ENCODE data around the gene MTCH2.
"Not testable (repeated sequence)": the region's sequence is repeated elsewhere in the genome, so short reads cannot be mapped to it uniquely, and the experiment has no call there.

MTCH2 gene

DNA sequence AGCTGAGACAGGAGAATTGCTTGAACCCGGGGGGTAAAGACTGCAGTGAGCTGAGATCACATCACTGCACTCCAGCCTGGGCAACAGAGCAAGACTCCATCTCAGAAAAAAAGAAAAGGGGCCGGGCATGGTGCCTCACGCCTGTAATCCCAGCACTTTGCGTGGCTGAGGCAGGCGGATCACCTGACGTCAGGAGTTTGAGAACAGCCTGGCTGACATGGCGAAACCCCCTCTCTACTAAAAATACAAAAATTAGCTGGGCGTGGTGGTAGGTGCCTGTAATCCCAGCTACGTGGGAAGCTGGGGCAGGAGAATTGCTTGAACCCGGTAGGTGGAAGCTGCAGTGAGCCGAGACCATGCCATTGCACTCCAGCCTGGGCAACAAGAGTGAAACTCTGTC lies 6.0 kb downstream of the MTCH2 start:
- DNase-seq (ENCODE audit: low read depth in 2 of 2): not testable (repeated sequence)

DNA sequence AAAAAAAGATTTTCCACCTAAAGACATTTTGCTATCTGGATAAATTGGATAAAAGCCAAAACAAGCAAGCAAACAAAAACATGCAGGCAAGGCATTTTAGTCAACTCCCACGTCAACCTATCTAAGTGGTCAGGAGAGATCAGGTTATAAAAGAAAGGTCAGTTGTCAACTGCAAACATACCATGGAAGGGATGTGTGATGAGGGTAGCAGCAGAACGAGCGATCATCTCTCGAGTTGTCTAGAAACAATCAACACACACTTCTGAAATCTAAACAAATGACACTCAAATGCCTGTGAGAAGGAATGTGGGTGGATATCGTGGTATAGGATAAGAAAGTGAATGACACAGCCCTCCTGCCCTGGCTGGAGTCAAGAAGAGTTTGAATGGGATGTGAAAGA lies 10.9 kb downstream of the MTCH2 start:
- DNase-seq (ENCODE audit: low read depth in 2 of 2): no peak

DNA sequence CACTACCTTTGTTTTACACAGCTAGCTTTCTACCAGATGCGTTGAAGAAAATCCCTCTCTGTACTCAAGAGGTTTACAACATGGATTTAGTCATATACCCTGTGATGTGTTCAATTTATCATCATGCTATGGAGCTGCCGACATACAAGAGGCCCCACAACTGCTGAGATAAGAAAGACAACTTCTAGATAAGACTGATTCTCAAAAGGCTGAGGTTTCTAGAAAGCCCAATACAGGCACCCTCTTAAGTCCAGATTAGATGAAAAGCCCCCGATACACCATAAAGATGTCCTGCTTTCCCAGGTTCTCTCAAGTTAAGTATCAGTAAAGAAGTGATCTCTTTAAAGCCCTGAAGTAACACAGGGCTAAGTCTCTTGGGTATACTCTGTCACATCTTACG lies 14.3 kb downstream of the MTCH2 start:
- no peak for DNase-seq (ENCODE audit: low read depth in 2 of 2)

DNA sequence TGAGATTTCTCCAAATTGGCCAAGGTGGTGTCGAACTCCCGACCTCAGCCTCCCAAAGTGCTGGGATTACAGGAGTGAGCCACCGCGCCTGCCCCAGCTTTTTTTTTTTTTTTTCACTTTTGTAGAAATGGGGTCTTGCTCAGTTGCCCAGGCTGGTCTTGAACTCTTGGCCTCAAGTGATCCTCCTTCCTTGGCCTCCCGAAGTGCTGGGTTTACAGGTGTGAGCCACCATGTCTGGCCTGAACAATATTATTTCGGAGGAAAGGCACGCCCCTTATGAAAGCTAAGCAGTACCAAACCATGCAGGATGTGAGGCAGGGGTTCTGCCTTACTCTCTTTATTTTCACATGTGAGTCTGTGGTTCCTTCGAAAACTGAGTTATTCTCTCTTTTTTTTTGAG lies 16.1 kb downstream of the MTCH2 start:
- no peak for DNase-seq (ENCODE audit: low read depth in 2 of 2)

DNA sequence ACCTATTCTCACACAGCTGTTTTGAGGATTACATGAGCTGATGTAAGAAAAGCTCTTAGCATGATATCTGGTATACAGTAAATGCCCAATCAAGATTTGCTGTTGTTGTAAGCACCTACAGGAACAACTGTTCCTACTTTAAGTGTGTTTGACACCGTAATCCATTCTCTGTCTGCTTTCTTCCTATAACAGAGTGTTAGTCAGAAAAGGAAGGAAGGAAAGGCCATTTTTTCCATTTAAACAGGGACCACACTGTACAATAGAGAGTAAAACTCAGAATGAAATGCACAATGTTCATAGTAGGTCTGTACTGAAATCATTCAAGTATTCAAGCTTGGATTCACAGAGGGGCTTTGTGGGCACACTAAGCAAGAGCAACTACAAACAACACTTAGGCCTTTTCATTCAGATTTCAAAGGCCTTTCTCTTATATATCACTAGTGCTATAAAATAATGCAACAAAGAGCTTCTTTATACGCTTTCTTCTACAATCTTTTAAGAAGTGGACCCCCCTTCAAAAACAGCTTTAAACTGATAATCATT lies 21.5 kb downstream of the MTCH2 start:
- DNase-seq (ENCODE audit: low read depth in 2 of 2): no peak

DNA sequence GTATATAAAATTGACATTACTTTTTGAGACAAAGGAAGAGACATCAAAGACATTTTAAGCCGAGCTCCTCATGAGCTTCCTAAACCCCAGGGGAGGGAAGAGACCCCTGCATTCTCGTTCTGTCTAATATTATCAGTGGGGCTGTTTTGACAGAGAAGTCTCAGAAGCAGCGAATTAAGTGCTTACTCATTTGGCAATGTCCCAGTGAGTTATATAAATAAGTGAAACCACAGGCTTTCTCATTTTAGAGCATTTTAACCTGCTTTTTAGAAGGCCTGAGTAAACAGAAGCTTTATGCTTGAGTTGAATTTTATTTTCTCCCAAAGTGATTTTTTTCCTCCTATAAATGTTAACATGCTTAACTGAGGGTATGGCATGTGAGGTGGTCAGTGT lies 24.9 kb downstream of the MTCH2 start:
- no peak for DNase-seq (ENCODE audit: low read depth in 2 of 2)

DNA sequence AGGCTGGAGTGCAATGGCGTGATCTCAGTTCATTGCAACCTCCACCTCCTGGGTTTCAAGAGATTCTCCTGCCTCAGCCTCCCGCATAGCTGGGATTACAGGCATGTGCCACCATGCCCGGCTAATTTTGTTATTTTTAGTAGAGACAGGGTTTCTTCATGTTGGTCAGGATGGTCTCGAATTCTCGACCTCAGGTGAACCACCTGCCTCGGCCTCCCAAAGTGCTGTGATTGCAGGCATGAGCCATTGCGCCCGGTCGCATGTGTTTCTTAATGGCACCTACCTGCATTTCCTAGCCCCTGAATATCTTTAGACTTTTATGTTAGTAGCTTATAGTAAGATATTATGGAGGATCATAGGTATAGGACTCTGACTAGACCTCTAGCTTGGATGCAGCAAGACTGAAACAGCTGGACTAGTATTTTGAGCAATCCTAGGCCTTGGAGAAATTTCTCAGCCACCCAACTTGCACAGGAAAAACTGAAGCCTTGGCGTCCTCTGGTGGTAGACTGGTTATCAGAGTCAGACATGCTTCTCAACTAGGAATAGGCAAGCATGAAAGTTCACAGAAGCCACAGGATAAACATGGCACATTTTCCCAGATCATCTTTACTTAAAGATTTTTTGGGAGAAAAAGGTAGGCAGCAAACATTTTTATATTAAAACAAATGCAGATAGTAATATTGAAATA lies 25.5 kb downstream of the MTCH2 start:
- no peak for DNase-seq (ENCODE audit: low read depth in 2 of 2)

DNA sequence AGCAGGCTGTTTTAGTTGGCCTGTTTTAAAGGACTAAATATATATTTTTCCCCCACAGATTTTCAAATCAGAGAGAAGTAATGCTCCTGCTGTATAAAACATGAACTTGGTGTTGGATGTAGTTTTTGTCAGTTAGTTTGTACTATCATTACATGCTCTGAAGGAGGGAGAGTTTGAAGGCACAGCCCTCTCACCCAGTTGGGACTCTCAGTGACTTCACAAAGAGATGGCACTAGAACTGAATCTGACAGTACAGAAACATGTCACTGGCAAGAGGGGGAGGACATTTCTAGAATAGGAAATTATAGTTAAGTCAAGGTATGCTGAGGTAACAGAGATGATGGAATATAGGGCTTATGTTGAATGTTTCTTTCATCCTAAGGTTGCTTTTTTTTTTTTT lies 27.1 kb downstream of the MTCH2 start:
- DNase-seq (ENCODE audit: low read depth in 2 of 2): no peak

DNA sequence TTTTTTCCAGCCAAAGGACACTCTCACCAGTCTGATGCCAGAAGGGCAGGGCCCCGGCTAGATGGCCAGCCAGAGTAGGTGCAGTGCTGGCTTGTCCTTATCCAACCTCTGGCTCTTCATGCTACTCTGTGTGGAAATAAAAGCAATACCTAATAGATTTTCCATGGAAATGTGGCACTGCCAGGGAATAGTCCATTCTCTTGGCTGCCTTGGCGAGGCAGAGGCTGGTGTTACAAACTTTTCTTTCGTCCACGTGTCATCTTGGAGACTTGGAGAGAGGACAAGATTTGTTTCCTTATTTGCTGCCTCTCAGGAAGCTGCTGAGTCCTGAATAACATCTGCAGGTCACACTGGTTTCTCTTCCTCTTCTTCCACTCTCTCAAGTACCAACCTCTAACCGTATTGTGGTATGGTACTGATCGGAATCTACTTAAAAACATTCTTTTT lies 31.0 kb downstream of the MTCH2 start:
- no peak for DNase-seq (ENCODE audit: low read depth in 2 of 2)

DNA sequence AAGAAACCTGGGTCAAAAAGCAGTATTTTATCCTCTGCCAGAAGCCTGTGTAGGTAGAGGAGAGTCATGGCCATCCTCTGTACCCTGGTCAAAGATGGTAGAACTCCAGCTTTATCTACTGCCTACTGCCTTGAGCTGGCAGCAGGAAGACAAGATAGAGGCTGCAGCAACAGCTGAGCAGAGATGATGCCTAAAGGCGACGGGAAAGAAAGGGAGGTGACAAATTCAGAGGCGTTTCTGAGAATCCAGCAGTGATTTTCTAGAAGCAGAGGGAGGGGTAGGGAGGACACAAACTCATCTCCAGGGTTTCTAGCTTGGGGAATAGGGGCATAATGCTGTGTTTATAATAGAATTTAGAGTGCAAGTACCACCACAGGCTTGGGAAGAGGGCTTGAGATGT lies 32.7 kb downstream of the MTCH2 start:
- DNase-seq (ENCODE audit: low read depth in 2 of 2): no peak

DNA sequence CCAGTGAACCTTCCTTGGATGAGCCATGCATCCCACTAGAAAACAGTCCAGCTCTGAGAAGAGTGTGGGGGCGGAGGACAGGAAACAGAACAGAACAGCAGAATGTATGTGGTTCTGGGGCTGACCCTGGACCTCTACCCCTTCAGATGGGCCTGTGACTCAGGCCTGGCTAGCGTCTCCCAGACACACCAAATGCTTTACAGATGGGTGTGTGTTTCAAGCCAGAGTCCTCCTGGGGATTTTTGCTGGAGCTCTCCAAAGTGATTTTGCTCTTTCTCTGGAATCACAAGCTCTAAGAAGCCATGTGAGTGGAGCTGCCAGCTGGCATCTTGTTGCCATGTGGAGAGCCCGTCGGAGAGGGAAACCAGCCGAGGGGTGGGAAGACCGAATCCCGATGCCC lies 35.0 kb downstream of the MTCH2 start:
- DNase-seq (ENCODE audit: low read depth in 2 of 2): no peak

DNA sequence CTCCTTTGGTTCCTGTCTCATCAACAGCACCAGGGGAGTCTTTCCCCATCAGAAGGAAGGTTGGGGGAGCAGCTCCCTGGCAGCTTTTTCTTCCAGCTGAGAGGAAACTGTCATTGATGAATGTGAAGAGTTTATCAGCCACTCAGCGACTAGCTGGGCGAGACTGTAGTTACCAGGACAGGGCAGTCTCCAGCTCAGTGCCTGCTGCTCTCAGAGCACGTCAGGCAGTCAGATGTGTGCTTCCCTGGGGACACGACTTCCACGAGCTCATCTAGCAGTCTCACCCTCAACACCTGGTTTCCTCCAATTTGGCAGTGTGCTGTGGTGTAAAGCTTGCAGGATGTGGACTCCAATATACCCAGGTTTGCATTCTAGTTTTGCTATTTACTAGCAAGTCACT lies 35.6 kb downstream of the MTCH2 start:
- DNase-seq (ENCODE audit: low read depth in 2 of 2): no peak

DNA sequence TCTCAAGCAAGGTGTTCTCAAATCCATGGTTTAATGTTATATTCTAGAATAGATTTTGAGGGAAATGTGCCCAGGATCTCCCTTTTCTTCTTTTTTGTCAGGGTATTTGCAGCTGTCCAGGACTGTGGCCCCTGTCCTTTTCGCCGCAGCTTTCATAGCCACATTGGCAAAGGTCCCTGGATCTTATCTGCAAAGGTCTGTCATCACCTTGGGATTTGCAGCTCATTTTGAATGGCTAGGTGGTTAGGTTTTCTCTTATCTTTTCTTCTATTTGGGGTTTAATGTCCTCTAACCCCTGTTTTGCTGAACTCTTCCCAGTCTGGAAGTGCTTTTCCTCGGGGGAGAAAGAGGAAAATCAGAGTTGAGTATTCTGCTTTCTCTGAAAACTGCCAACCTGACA lies 36.4 kb downstream of the MTCH2 start:
- no peak for DNase-seq (ENCODE audit: low read depth in 2 of 2)

DNA sequence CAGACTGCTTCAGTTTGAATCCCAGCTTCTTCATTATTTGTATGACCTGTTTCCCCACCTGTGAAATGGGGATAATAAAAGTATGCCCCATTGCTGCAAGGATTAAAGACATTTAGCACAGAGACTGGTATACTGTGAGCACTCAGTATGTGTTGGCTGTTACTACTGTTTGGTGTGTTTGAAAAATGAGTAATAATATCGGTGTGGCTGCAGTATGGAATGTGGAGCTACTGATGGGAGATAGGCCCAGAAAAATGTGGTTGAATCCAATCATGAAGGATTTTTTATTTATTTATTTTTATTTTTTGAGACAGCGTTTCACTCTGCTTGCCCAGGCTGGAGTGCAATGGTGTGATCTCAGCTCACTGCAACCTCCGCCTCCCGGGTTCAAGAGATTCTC lies 39.1 kb downstream of the MTCH2 start:
- DNase-seq (ENCODE audit: low read depth in 2 of 2): no peak

DNA sequence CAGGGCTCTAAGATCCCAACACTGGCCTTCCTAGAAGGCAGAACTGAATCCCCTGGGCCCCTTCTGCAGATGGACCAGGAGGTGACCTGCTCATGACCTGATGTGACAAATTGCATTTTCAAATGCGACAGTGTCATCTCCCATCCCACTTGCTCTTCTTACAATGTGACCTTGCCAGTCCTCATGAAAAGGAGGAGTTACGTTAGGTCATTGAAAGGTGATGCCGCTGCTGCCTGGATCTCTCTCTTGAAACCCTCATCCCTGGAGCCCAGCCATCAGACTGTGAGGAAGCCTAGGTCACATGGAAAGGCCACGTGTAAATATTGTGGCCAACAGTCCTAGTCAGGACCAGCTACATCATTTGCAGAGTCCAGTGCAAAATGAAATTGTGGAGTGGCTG lies 42.5 kb downstream of the MTCH2 start:
- no peak for DNase-seq (ENCODE audit: low read depth in 2 of 2)

DNA sequence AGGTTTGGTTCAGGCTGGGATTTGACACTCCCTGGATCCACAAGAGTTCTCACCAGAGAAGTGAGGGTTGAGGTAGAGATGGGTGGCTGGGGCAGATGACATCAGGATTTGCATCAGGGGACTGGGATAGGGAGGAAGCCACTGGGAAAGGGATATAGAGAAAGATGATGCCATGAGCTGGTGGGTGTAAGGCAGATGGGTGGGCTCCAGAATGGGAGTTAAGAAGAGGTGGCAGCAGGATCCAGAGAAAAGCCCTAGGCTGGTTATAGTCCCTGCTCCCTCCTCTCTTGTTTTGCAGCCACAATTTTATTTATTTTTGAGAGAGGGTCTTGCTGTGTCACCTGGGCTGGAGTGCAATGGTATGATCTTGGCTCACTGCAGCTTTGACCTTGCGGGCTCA lies 46.4 kb downstream of the MTCH2 start:
- DNase-seq (ENCODE audit: low read depth in 2 of 2): no peak

DNA sequence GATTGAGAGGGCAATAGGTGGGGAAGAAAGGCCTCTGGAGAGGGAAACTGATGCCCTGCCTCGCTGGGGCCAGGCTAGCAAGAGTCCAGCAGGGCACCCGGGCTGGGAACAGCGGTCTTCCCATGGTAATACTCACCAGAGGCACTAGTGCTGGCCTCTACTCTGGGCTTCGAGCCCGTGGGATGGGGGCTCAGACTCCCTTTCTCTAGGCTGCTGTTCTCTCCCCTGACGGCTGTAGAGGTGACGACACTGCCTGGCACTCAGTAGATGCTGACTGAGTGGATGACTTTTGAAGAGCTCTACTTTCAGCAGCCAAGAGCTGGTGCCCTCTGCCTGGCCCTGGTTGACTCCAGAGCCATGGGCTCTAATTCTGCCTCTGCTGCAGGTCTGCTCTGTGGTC lies 47.3 kb downstream of the MTCH2 start:
- DNase-seq (ENCODE audit: low read depth in 2 of 2): no peak

DNA sequence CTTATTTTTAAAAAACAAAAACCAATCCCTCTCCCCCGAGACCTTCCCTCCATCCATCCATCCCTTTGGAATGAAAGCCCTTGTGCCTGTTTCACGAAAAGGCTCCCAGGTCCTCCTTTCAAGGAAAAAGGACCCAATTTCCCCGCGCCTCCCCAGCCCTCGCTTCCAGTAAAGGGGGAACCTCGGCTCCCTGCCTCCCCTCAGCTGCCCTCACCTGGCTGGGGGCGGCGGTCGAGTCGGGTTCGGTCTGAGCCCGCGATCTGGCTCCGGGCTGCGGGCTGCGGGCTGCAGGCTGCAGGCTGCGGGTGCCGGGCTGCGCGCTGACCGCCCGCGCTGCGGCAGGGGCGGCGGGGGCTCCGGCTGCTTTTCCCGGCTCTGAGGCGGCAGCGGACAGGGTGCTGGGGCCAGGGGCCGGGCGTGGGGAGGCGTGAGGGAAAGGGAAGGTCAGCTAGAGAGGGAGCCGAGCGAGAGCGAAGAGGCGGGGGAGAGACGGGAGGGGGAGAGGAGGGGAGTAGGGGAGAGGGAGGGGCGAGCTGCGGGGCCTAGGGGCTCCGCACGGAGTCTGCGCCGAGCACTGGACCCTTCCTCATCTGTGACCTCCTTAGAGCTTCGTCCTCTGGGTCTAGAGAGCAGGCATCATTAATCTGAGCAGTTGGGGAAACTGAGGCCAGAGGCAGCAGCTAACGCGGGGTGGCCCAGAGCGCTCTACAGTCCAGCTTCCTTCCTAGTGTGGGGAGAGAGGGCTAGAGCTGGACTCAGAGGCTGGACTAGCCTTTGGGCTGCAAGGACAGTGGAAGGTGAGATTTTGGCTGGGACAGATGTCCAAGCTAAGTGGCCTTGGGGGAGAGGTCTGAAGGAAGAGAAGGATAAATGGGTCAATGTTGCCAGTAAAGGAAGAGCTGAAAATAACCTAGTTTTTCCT lies 48.2 kb downstream of the MTCH2 start, which contains the start of gene C1QTNF4:
Gene C1QTNF4, minus strand, starts transcription at position 478 of the 922 bp plus-strand sequence. CDS start 3,601 bp downstream, outside the sequence.
- no peak for DNase-seq (ENCODE audit: low read depth in 2 of 2)

DNA sequence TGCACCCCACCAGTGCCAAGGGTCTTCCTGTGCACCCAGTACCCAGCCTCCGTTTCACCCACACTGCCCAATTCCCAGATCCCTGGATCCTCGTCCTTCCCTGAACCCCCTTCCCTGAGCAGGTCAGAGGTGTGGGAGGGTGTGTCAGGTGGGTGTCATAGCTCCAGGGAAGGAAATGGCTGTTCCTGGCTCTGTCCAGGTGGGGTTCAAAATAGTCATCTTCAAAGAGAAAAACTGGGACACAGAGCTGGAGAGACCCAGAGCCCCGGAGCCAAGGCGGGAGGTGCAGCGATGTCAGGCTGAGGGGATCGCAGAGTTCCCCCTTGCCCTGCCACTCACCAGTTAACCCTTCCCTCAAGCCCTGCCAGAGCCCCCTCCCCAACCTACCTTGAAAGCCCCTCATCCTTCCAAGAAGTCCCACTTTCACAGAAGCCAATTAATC lies 48.8 kb downstream of the MTCH2 start:
- DNase-seq (ENCODE audit: low read depth in 2 of 2): no peak

DNA sequence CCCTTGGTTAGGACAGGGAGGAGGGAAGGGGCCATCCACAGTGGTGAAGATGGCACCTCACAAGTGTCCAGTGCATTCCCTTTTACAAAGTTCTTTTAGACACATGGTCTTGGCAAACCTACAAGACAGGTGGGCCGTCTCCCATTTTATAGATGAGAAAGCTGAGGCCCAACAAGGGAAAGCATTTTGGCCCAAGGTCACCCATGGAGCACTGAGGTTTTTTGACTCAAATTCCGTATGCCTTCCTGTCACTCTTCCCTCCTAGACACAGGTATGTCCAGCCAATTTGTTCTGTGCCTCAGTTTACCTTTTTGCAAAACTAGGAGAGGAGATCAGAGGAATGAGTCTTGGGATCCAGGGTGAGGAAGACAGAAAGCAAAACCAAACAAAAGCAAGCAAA lies 49.4 kb downstream of the MTCH2 start:
- no peak for DNase-seq (ENCODE audit: low read depth in 2 of 2)

DNA sequence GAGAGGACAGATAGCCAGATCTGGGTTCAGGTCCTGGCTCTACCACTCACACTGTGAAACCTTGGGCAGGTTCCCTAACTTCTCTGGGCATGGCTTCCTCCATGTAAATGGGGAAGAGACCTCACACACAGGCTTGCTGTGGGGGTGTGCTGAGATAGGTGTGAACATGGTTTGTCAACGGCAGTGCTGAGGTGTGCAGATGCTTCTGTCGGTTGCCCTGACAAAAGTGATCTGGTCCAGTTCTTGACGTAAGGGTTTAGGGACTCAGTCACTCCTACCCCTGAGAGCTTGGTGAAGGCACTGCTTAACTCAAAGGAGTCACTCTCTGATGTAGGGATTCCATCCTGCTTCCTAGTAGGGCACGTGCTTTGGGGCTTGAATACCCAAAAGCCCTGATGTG lies 50.1 kb downstream of the MTCH2 start:
- no peak for DNase-seq (ENCODE audit: low read depth in 2 of 2)

DNA sequence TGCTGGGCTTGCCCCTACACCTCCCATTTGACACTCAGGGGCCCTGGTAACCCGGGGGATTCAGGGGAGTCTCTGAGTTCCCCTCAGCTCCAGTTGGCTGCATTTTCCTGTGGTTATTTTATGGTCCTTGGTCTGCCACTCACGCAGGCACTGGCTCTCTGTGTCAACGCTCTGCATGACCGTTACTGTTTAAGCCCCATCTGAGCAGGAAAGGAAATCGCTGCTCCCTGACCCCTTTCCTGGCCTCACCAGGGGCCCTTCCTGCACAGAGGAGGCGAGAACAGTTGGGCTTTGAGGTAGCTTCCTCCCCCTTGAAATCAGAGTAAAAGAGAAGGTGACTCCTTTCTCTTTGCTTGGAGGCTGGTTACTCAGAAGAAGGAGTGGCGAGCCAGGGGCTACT lies 50.6 kb downstream of the MTCH2 start:
- no peak for DNase-seq (ENCODE audit: low read depth in 2 of 2)

Measured in stimulated activated CD4-positive, alpha-beta T cell treated with anti-CD3 and anti-CD28 coated beads, Interleukin-1b, Interleukin-23, amount 100 ng/mL, for 4 hours (primary cell).